ENCODE data around the gene MAP2.

DNA sequence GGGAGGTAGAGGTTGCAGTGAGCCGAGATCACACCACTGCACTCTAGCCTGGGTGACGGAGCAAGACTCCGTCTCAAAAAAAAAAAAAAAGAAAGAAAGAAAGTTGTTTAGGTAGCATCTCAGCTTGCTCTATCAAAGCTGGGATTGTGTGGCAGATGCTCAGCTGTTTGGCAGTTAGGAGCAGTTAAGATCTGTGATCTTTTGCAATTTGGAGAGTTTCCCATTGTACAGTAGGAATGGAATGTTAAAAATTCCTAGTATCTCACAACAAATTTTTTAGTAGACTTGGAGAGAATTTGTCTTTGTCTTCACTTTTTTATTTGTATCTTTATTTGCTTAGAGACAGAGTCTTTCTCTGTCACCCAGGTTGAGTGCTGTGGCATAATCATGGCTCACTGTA lies 224.9 kb downstream of the MAP2 start:
- TF ChIP-seq CTCF (conservative IDR thresholded peaks at IDR 0.05; ENCODE audit: low read depth in 2 of 2) (no peak), CREB1 (CRISPR knock-in tag; IDR thresholded peaks at IDR 0.05; ENCODE audit: low read depth) (no peak), JUNB (IDR thresholded peaks at IDR 0.05; ENCODE audit: unreplicated experiment) (no peak), STAT1 (IDR thresholded peaks at IDR 0.05; ENCODE audit: unreplicated experiment) (no peak), EZH2 (IDR thresholded peaks at IDR 0.05; ENCODE audit: low read depth, unreplicated experiment) (no peak), POLR2AphosphoS5 (IDR thresholded peaks at IDR 0.05; ENCODE audit: low read depth) (no peak), EZH2phosphoT487 (IDR thresholded peaks at IDR 0.05; ENCODE audit: unreplicated experiment) (no peak)
- TF ChIP-seq, protein P1, sequence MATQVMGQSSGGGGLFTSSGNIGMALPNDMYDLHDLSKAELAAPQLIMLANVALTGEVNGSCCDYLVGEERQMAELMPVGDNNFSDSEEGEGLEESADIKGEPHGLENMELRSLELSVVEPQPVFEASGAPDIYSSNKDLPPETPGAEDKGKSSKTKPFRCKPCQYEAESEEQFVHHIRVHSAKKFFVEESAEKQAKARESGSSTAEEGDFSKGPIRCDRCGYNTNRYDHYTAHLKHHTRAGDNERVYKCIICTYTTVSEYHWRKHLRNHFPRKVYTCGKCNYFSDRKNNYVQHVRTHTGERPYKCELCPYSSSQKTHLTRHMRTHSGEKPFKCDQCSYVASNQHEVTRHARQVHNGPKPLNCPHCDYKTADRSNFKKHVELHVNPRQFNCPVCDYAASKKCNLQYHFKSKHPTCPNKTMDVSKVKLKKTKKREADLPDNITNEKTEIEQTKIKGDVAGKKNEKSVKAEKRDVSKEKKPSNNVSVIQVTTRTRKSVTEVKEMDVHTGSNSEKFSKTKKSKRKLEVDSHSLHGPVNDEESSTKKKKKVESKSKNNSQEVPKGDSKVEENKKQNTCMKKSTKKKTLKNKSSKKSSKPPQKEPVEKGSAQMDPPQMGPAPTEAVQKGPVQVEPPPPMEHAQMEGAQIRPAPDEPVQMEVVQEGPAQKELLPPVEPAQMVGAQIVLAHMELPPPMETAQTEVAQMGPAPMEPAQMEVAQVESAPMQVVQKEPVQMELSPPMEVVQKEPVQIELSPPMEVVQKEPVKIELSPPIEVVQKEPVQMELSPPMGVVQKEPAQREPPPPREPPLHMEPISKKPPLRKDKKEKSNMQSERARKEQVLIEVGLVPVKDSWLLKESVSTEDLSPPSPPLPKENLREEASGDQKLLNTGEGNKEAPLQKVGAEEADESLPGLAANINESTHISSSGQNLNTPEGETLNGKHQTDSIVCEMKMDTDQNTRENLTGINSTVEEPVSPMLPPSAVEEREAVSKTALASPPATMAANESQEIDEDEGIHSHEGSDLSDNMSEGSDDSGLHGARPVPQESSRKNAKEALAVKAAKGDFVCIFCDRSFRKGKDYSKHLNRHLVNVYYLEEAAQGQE (IDR thresholded peaks at IDR 0.05; ENCODE audit: unreplicated experiment), result no peak

Data from GM23338 (cell line).